Spinal cord (tissue), 10 donors: ENCODE results near the gene KCNN3. TPM values are rescaled to one million over a fixed set of nuclear protein-coding genes. Genes with fewer than 3 reads are reported as not detected.

ENCODE experiments used
- DNase-seq, 6 donors: peaks; one replicate each; pipeline versions ENCODE4 v3.0.0 to v3.0.0-alpha.2; 2013 to 2015; ENCODE audit warnings: low spot score in 6 of 6, low read depth in 4 of 6
- H3K27ac ChIP-seq: one replicate; pipeline ENCODE4 v1.5.1; 2013; ENCODE audit warnings: low read depth, low read length, control low read depth
- H3K27me3 ChIP-seq: one replicate; pipeline ENCODE4 v1.6.1; 2013; ENCODE audit warnings: low read length; ENCODE audit not compliant: control insufficient read depth, insufficient read depth
- H3K36me3 ChIP-seq: one replicate; pipeline ENCODE4 v1.6.1; 2013; ENCODE audit warnings: low read length; ENCODE audit not compliant: control insufficient read depth, insufficient read depth
- H3K4me1 ChIP-seq: one replicate; pipeline ENCODE4 v1.6.1; 2013; ENCODE audit warnings: low read length; ENCODE audit not compliant: control insufficient read depth, insufficient read depth
- H3K4me3 ChIP-seq: one replicate; pipeline ENCODE4 v1.5.1; 2013; ENCODE audit warnings: low read depth, low read length, control low read depth
- H3K9me3 ChIP-seq: one replicate; pipeline ENCODE4 v1.6.1; 2013; ENCODE audit warnings: low read length; ENCODE audit not compliant: control insufficient read depth, insufficient read depth
- WGBS: methylation state at CpG from one replicate; pipeline ENCODE4 v1.1.5; 2013; ENCODE audit warnings: missing lambda C conversion rate; ENCODE audit not compliant: insufficient coverage; 5-methylcytosine and 5-hydroxymethylcytosine counted together
- polyA plus RNA-seq, 2 donors: library from polyadenylated mRNA; unstranded; fragments of 120-200 nt; gene quantifications; one replicate each; pipeline ENCODE4 v1.2.1, GENCODE V29; 2013; ENCODE audit not compliant: insufficient read length in 2 of 2
- total RNA-seq, 2 donors: library from RNA; depleted of rRNA in 1 of 2; stranded (reverse); fragments of 120-200 nt in 1 of 2; fragments of >200 nt in 1 of 2; gene quantifications; one replicate each; pipeline versions ENCODE4 v1.2.3 to v1.2.4, GENCODE V29; 2013 to 2014
- donor health status: healthy.

KCNN3 gene
- total and polyA plus RNA-seq, 4 donors: 9.6 to 24.8 (median 16.4) TPM

DNA sequence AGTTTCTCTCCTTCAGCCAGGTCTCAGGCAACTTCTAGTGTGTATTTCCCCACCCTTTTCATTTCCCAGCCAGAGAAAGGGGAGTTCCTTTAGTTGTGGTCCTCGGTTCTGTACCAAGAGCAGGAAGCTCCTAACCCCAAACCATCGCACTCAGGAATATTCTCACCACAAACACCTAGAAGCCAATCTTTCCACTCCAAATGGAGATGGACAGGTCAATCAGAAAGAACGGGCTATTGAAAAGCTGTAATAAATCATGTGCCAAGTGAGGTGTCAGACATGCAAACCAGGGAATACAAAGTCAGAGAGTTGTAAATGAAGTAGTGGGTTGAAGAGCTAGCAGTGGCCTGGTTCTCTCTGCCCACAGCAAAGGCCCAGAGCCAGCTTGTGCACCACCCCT, 77.2 kb downstream of the KCNN3 start:
- Histone ChIP-seq H3K9me3 (no peaks in the 10 kb centered on the region), H3K27me3 (no peaks in the 10 kb centered on the region), H3K4me1 (peaks cover 34% of the 10 kb centered on the region), H3K4me3 (no peak overlapping the region), H3K27ac (no peak overlapping the region), H3K36me3 (no peaks in the 10 kb centered on the region)
- DNase-seq: no peak
- 57% methylated on average over 1 of the region's 3 CpGs for WGBS

DNA sequence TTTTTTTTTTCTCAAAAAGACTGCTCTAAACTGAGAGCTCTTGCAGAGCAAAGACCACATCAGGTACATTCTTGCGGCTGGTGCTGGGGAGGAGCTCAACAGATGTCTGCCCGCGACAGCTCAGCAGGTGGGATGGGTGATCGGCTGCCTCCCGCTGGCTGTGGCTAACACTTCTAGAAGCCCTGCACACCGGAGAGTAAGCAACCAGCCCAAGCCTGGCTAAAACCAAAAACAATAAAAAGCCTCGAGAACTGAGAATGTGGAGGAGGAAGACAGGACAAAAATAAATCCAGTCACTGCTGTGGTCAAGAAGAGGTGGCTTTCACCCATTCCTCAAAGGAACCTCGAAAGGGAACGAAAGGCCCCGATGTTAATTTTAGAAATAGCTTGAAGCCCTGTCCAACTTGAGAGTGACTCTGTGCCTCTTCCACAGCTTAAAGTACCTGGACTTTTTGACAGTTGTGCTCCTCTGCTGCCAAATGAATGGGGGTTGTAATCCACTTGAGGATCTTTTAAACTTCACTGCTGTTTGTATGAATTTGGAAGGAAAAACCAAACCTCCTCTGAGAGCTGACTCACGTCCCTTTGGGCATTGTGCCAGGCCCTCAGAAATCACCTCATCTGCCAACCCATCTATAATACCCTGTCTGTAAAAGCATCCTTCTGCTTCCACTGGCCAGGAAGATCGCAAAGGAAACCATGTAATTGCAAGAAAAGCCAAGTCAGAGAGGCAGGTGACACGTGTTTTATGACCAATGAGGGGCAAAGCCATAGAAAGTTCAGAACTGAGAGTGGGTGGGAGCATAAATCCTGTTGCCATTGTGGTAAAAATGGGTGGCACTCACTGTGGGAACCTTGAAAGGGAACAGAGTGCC, 78.6 kb downstream of the KCNN3 start:
- Histone ChIP-seq H3K27ac (no peak overlapping the region), H3K4me1 (peaks cover 38% of the 10 kb centered on the region), H3K27me3 (no peaks in the 10 kb centered on the region), H3K36me3 (no peaks in the 10 kb centered on the region), H3K4me3 (no peak overlapping the region), H3K9me3 (no peaks in the 10 kb centered on the region)
- WGBS: 43% methylated on average over 8 of the region's 13 CpGs
- peak in 1 of 6 donors; percentile 37 for DNase-seq

DNA sequence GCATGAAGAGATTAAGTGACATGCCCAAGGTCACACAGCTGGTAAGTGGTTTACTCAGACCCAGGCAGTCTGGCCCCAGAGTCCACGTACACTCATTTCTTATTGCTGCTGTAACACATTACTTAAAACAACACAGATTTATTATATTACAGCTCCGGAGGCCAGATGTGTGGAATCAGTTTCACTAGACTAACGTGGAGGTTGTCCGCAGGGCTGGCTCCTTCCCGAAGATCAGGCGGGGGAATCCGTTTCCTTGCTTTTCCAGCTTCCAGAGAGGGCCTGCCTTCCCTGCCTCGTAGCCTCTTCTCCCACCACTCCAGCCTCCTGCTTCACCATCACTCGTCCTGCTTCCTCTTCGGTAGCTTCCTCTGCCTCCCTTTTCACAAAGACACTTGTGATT, 81.2 kb downstream of the KCNN3 start:
- H3K4me3 ChIP-seq: no peak overlapping the region
- 81% methylated on average over 9 of the region's 10 CpGs for WGBS
- H3K9me3 ChIP-seq: no peaks in the 10 kb centered on the region
- peaks cover 39% of the 10 kb centered on the region for H3K4me1 ChIP-seq
- H3K36me3 ChIP-seq: peaks cover 2% of the 10 kb centered on the region
- no peak overlapping the region for H3K27ac ChIP-seq
- no peak for DNase-seq
- H3K27me3 ChIP-seq: no peaks in the 10 kb centered on the region

DNA sequence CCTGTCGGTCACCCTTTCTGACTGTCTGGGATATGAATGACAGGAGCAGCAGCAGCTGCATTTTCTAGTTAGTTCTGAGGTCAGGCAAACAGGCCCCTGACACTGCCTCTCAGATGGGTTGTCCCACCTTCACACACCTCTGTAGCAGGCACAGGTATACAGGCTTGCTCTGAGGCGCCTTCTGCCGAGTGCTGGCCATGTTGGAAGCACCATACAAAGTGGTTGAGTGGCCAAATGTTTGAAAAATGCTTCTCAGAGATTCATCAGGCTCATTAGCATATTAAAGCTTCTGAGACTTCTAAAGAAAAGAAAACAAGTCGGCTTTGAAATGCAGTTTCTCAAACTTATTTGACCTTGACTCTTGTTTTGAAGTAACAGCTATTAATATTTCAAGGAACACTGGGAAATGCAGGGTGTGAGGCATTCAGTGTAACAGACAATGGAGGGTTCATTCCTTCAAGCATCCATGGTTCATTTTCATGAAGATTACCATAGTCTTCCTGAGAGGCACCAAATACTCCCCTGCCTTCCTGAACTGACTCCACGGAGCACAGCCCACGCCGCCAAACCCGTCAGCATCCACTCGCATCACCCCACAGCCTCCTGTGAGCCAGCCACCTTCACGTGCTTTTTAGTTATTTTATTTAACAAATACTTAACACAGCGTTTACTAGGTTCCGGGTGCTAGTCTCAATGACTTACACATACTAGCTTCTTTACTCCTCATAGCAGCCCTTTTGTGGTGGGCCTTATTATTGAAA, 81.8 kb downstream of the KCNN3 start:
- peaks cover 39% of the 10 kb centered on the region for H3K4me1 ChIP-seq
- no peaks in the 10 kb centered on the region for H3K27me3 ChIP-seq
- H3K4me3 ChIP-seq: no peak overlapping the region
- no peak overlapping the region for H3K27ac ChIP-seq
- WGBS: 66% methylated on average over 7 of the region's 12 CpGs
- H3K9me3 ChIP-seq: no peaks in the 10 kb centered on the region
- DNase-seq: no peak
- peaks cover 2% of the 10 kb centered on the region for H3K36me3 ChIP-seq

DNA sequence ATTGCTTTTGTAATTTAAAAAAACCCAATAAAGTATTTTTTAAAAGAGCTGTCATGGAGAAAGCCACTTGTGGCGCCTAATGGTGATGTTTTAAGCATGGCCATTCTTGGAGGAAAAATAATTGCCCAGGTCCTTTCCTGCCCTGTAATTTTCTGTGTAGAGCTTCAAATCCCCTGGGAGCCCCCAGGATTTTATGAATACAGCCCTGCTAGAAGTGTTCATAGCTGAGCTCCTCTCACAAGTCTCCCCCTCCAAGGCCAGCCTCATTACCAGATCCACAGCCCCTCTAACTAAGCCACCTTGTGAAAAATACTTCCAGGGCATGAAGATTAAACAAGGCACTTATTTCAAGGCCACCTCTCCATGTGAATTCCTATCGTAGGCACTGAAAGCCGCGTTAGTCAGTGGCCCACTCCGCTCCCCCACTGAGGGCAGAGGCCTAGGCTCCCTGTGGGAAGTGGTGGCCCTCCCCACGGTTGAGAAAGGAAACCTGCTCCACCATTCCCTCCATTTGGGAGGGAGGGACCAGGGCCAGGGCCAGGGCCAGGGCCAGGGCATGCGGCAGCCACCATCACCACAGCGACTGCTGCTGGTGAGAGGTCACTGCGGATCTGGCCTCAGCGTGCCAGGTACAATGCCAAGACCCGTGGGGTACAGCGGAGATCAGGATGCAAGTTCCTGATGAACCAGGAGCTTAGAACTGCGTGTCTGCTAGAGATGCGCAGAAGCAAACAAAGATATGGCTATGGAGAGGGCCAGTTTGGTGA, 83.1 kb downstream of the KCNN3 start:
- H3K4me3 ChIP-seq: no peak overlapping the region

DNA sequence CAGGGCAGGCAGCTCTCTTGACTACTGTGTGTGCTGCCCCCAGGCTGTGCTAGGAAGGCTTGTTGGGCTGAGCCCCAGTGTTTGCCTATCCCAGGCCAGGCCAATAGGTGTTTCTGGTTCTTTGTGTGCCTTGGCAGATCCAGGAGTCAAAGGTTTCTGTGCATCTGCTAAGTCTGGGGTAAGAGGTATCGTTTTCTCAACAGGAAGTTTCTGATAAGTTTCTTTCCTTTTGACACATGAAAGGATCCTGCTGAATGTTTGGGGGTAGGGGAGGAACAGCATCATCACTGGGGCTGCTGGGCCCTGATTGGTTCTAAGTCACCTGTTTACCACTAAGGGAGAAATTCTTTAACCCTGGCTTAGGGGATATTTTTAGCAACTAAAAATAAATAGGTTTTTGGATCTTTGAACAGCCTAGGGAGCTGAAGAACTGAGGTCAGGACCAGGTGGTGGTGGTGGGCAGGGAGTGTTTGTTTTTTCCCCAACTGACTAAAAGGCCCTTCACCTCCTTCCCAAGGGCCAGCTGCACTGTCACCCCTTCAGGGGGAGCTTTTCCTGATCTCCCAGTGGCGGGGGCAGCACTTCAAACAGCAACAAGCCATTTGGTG, 85.1 kb downstream of the KCNN3 start:
- H3K4me3 ChIP-seq: no peak overlapping the region
- no peaks in the 10 kb centered on the region for H3K9me3 ChIP-seq
- peaks cover 2% of the 10 kb centered on the region for H3K36me3 ChIP-seq
- H3K27me3 ChIP-seq: no peaks in the 10 kb centered on the region
- H3K27ac ChIP-seq: no peak overlapping the region
- WGBS: no CpG with 5 or more reads among the region's 2 CpGs
- H3K4me1 ChIP-seq: peaks cover 33% of the 10 kb centered on the region
- DNase-seq: no peak

More for the DNA sequence above, 83.1 kb downstream of the KCNN3 start:
- H3K4me1 ChIP-seq: peaks cover 34% of the 10 kb centered on the region
- 73% methylated on average over 13 of the region's 14 CpGs for WGBS
- peak in 1 of 6 donors; percentile 62 for DNase-seq
- no peak overlapping the region for H3K27ac ChIP-seq
- peaks cover 2% of the 10 kb centered on the region for H3K36me3 ChIP-seq
- H3K27me3 ChIP-seq: no peaks in the 10 kb centered on the region
- no peaks in the 10 kb centered on the region for H3K9me3 ChIP-seq

DNA sequence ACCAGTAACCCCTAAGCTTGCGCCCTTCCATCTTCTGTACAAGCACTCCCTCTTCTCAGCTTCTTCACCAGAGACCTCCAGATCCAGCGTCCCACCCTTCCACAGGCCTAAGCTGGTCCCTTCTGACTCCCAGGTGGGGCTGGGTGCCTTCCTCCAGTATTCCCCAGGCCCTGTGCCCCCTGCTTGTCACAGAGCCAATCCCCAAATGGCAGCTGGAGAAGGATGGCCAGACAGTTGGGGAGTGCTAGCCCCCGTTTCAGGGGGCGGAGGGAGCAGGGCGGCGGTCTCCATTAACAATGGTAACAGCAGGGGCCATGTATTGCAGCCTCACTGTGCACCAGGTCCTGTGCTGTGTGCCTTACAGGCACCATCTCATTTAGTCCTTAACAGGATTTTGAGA, 85.7 kb downstream of the KCNN3 start:
- Histone ChIP-seq H3K27me3 (no peaks in the 10 kb centered on the region), H3K4me1 (peaks cover 39% of the 10 kb centered on the region), H3K9me3 (no peaks in the 10 kb centered on the region), H3K27ac (no peak overlapping the region), H3K36me3 (peaks cover 2% of the 10 kb centered on the region), H3K4me3 (no peak overlapping the region)
- no peak for DNase-seq
- WGBS: 83% methylated on average over 6 of the region's 6 CpGs

DNA sequence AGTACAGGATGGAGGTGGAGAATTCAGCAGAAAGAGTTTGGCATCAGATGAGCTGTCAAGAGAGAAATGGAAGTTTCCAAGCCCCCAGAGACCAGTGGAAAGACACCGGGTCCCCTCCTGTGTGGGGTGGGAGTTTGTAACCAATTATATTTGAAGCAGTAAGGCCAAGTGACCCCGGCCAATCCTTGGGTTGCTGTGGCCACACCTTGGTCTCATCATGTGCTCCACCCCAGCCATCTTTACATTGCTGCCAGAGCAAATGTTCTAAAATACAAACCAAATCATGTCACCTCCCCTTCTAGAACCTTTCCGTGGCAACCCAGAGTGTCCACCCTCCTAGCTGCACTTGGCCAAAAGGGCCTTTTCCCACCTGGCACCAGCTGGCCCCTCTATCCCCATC, 86.1 kb downstream of the KCNN3 start:
- WGBS: 88% methylated on average over 2 of the region's 3 CpGs
- Histone ChIP-seq H3K36me3 (peaks cover 2% of the 10 kb centered on the region), H3K27me3 (no peaks in the 10 kb centered on the region), H3K4me1 (peaks cover 42% of the 10 kb centered on the region), H3K27ac (no peak overlapping the region), H3K9me3 (no peaks in the 10 kb centered on the region), H3K4me3 (no peak overlapping the region)
- no peak for DNase-seq

DNA sequence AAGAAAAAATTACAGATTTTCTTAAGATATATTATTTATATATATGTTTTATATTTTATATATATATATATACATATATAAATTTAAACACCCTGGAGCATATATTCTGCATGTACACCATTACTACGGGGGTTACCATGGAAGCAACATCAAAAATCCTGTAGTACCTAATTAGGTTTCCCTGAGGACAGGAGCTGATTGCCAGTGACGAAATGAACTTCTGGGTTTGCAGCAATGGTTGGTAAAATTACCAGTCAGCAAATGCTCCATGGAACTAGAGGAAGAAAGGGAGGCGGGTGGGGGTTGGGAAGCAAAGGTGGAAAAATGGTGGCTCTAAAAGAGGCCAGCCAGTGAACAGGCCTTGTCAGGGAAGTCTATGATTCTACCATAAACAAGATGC, 89.5 kb downstream of the KCNN3 start:
- Histone ChIP-seq H3K27me3 (no peaks in the 10 kb centered on the region), H3K36me3 (peaks cover 5% of the 10 kb centered on the region), H3K27ac (no peak overlapping the region), H3K4me3 (no peak overlapping the region), H3K9me3 (no peaks in the 10 kb centered on the region), H3K4me1 (peaks cover 43% of the 10 kb centered on the region)
- peak in 1 of 6 donors; percentile 93 for DNase-seq
- WGBS: 55% methylated on average over 1 of the region's 3 CpGs
